Measurements from ENCODE around the gene CDK9.
"Not testable (repeated sequence)": the region's sequence is repeated elsewhere in the genome, so short reads cannot be mapped to it uniquely, and the experiment has no call there.

Gene CDK9

DNA sequence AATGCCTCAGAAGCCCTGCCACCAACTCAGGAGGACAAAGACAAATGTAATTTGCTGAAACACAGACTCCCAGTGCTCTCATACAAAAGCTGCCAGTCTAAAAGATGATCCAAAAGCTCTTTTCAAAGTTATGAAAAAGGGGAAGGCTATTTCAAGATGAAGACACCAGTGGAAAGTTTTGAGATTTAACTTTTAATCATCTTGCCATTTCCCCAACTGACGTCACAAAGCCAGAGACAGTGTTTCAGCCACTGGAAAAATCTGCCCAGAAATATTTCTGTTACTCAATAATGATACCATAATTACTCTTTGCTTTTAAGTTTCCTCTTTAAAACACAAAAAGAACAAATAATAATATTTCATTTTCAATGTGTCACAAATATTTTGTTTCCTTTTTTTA, 47.7 kb downstream of the CDK9 start:
- DNase-seq (ENCODE audit: low spot score), result no peak
- in situ Hi-C loops (cut with MboI; ENCODE audit: low sequenced_read_pairs, unreplicated experiment), result no loop called here

DNA sequence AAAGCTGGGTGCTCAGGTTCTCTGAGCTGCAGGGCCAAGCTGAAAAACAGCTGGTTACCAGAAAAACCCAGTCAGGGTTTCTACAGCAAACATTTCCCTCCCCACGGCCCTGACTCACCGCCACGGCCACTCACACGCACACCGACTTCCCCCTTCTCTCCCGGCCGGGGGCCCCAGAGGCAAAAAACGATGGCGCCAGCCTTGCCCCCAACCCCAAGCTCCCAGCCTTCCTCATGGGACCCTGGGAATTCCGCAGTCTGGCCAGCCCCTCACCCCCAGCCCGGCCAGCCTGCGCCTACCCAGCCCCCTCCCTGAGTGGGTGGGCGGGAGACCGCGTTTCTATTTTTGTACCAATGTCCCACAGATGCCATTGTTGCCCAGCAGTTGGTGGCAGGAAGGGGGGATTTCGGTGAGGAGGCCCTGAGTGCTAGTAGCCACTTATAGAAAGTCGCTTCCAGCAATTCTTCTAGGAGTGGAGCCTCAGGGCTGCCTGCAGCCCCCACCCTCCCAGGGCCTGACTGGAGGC, 50.2 kb downstream of the CDK9 start:
- no peak for DNase-seq (ENCODE audit: low spot score)
- TF ChIP-seq, protein P1, sequence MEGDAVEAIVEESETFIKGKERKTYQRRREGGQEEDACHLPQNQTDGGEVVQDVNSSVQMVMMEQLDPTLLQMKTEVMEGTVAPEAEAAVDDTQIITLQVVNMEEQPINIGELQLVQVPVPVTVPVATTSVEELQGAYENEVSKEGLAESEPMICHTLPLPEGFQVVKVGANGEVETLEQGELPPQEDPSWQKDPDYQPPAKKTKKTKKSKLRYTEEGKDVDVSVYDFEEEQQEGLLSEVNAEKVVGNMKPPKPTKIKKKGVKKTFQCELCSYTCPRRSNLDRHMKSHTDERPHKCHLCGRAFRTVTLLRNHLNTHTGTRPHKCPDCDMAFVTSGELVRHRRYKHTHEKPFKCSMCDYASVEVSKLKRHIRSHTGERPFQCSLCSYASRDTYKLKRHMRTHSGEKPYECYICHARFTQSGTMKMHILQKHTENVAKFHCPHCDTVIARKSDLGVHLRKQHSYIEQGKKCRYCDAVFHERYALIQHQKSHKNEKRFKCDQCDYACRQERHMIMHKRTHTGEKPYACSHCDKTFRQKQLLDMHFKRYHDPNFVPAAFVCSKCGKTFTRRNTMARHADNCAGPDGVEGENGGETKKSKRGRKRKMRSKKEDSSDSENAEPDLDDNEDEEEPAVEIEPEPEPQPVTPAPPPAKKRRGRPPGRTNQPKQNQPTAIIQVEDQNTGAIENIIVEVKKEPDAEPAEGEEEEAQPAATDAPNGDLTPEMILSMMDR (IDR thresholded peaks at IDR 0.05; ENCODE audit: borderline replicate concordance, control extremely low read depth, extremely low read depth, insufficient read depth, missing control alignments), result no peak
- in situ Hi-C loops (cut with MboI; ENCODE audit: low sequenced_read_pairs, unreplicated experiment), result no loop called here

More for the DNA sequence above, 47.7 kb downstream of the CDK9 start:
- TF ChIP-seq, protein P1 (IDR thresholded peaks at IDR 0.05; ENCODE audit: borderline replicate concordance, control extremely low read depth, extremely low read depth, insufficient read depth, missing control alignments), result no peak

GRCh38 chr9:127836561-127836960, 50.7 kb downstream of the CDK9 start:
- DNase-seq (ENCODE audit: low spot score); in situ Hi-C loops (cut with MboI; ENCODE audit: low sequenced_read_pairs, unreplicated experiment): not testable (repeated sequence)

DNA sequence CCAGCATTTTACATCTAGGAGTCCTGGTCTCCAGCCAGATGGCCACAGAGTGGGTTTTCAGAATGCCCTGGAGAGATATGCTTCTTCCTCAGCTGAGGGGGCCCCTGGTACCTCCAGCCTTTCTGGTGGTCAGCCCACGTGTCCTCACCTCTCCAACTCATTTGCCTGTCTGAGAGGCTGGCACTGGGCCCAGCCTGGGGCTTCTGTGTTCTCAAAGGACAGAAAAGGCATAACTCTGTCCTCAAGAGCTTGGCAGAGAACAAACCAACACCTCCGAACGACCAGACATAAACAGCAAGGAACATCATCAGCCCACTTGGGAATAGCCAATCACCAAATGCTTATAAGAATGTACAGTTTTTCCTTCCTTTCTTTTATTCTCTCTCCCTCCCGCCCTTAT, 51.5 kb downstream of the CDK9 start:
- TF ChIP-seq, protein P1 (IDR thresholded peaks at IDR 0.05; ENCODE audit: borderline replicate concordance, control extremely low read depth, extremely low read depth, insufficient read depth, missing control alignments), result no peak
- DNase-seq (ENCODE audit: low spot score), result no peak
- in situ Hi-C loops (cut with MboI; ENCODE audit: low sequenced_read_pairs, unreplicated experiment), result no loop called here

GRCh38 chr9:127838375-127839078, 52.7 kb downstream of the CDK9 start:
- in situ Hi-C loops (cut with MboI; ENCODE audit: low sequenced_read_pairs, unreplicated experiment), result no loop called here
- no peak for DNase-seq (ENCODE audit: low spot score)
- TF ChIP-seq, protein P1 (IDR thresholded peaks at IDR 0.05; ENCODE audit: borderline replicate concordance, control extremely low read depth, extremely low read depth, insufficient read depth, missing control alignments), result no peak

All from GM13976 (cell line).